WTC11 (cell line): ENCODE measurements around the gene SPATA32.

Experiments
- SMAD3 ChIP-seq: sonication (generic); formaldehyde crosslinking; IDR thresholded peaks from 2 replicates; pipeline ENCODE4 v1.8.0; 2022; ENCODE audit warnings: missing genetic modification reagents, mild to moderate bottlenecking, borderline replicate concordance
- SP1 ChIP-seq: sonication (generic); formaldehyde crosslinking; conservative IDR thresholded peaks from 2 replicates; pipeline ENCODE4 v1.8.1; 2022; ENCODE audit warnings: missing genetic modification reagents
- ZNF423 ChIP-seq: fragments of 250-450 bp; sonication (Bioruptor Pico); IDR thresholded peaks from 2 replicates; pipeline ENCODE4 v2.1.2; 2022; ENCODE audit warnings: mild to moderate bottlenecking, moderate library complexity
- TF ChIP-seq, protein P1 (sequence below): sonication (generic); formaldehyde crosslinking; IDR thresholded peaks from 2 replicates; pipeline ENCODE4 v1.8.0; 2022; ENCODE audit warnings: mild to moderate bottlenecking, missing genetic modification reagents
- TF ChIP-seq, protein P2 (sequence below): fragments of 200-600 bp; IDR thresholded peaks from 2 replicates; pipeline ENCODE4 v1.8.0; 2022; ENCODE audit warnings: antibody characterized with exemption

DNA sequence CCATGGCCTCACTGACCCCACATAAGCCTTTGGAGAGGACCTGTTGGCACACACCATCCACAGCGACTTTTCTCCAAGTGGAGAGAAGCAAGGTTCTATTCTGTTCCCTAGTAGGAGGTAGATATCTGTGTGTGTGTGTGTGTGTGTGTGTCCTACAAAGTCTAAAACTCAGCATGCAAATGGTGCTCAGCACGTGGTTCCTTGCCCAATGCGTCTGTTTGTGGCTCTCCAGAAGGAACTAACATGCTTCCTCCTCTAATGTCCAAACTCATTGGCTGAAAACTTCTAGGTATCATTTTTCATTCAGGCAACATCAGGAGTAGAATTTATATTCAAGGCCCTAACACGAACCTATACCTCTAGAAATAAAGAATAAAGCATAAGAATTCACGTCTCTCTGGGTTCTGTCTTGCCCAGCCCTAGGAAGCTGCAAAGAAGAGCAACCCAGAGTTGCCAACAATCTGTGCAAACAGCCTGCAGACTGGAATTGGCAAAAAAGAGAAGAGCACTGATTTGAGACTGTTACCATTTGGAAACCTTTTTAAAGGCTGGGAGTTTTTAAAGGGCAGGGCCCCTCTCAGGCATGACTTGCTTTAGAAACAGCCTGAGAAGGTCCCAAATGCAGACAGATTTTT, 29.4 kb upstream of the SPATA32 start:
- no peak for TF ChIP-seq SMAD3
- no peak for TF ChIP-seq ZNF423 (CRISPR knock-in tag)
- TF ChIP-seq, protein P1, sequence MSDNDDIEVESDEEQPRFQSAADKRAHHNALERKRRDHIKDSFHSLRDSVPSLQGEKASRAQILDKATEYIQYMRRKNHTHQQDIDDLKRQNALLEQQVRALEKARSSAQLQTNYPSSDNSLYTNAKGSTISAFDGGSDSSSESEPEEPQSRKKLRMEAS (CRISPR knock-in tag): no peak
- TF ChIP-seq, protein P2, sequence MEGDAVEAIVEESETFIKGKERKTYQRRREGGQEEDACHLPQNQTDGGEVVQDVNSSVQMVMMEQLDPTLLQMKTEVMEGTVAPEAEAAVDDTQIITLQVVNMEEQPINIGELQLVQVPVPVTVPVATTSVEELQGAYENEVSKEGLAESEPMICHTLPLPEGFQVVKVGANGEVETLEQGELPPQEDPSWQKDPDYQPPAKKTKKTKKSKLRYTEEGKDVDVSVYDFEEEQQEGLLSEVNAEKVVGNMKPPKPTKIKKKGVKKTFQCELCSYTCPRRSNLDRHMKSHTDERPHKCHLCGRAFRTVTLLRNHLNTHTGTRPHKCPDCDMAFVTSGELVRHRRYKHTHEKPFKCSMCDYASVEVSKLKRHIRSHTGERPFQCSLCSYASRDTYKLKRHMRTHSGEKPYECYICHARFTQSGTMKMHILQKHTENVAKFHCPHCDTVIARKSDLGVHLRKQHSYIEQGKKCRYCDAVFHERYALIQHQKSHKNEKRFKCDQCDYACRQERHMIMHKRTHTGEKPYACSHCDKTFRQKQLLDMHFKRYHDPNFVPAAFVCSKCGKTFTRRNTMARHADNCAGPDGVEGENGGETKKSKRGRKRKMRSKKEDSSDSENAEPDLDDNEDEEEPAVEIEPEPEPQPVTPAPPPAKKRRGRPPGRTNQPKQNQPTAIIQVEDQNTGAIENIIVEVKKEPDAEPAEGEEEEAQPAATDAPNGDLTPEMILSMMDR: no peak
- TF ChIP-seq SP1: no peak
